Measurements from ENCODE around the gene MACF1. TPM values are rescaled to one million over a fixed set of nuclear protein-coding genes. Genes with fewer than 3 reads are reported as not detected.

MACF1 gene
- total and polyA plus RNA-seq, 2 of the 13 experiments (the other 11 are each of a cell fraction or from before 2014, with no cell fraction given), result 36.7 to 65.4 TPM

DNA sequence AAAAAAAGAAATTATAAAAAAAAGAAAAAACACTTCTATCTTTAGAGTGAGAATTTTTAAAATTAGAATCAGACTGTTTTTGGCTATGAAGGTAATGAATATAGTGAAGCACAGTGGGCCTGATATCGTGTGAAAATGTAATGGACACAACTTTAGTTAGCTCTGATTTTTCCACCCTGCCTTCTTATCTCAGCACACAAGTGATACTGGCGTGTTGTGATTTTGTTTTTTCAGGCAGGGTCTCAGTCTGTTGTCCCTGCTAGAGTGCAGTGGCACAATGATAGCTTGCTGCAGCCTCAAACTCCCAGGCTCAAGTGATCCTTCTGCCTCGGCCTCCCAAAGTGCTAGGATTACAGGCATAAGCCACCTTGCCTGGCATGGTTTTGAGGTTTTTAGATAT, 22.3 kb downstream of the MACF1 start (continued):
- TF ChIP-seq MIER3 (CRISPR knock-in tag; IDR thresholded peaks at IDR 0.05; ENCODE audit: borderline replicate concordance) (no peak), RFXANK (CRISPR knock-in tag; IDR thresholded peaks at IDR 0.05) (no peak), ARID2 (CRISPR knock-in tag; IDR thresholded peaks at IDR 0.05; ENCODE audit: borderline replicate concordance) (no peak), HINFP (CRISPR knock-in tag; IDR thresholded peaks at IDR 0.05; ENCODE audit: low read depth) (no peak), ZNF430 (CRISPR knock-in tag; IDR thresholded peaks at IDR 0.05) (no peak), POLR2AphosphoS2 (IDR thresholded peaks at IDR 0.05; ENCODE audit: low read depth, low read length) (no peak), KLF16 (CRISPR knock-in tag; IDR thresholded peaks at IDR 0.05) (no peak)

- peaks cover 2 to 12% of the 10 kb centered on the region in 2 experiments; a peak in 2 of 5 replicates for H3K36me3 ChIP-seq (replicated peaks in 1 of 2; ENCODE audit: control insufficient read depth in 1 of 2, insufficient read depth in 2 of 2, low read length in 2 of 2)
- H4K20me1 ChIP-seq (ENCODE audit: insufficient read depth, low read length), result no peaks in the 10 kb centered on the region
- H2AFZ ChIP-seq (ENCODE audit: low read length), result no peak overlapping the region
- H3K9me3 ChIP-seq (ENCODE audit: low read length), result no peaks in the 10 kb centered on the region
- POLR2A ChIA-PET, result no interaction called here
- no TSS peak for BruUV-seq (replicated peaks)
- peaks cover 14% of the 10 kb centered on the region for H3K79me2 ChIP-seq (ENCODE audit: insufficient read depth, low read length)
- ATAC-seq (no peak), DNase-seq (ENCODE audit: low spot score) (no peak), FAIRE-seq (no peak)
- TF ChIP-seq IKZF4 (CRISPR knock-in tag; IDR thresholded peaks at IDR 0.05; ENCODE audit: borderline replicate concordance, low read depth, not compliant biosample characterization), result no peak
- TF ChIP-seq, protein P1, sequence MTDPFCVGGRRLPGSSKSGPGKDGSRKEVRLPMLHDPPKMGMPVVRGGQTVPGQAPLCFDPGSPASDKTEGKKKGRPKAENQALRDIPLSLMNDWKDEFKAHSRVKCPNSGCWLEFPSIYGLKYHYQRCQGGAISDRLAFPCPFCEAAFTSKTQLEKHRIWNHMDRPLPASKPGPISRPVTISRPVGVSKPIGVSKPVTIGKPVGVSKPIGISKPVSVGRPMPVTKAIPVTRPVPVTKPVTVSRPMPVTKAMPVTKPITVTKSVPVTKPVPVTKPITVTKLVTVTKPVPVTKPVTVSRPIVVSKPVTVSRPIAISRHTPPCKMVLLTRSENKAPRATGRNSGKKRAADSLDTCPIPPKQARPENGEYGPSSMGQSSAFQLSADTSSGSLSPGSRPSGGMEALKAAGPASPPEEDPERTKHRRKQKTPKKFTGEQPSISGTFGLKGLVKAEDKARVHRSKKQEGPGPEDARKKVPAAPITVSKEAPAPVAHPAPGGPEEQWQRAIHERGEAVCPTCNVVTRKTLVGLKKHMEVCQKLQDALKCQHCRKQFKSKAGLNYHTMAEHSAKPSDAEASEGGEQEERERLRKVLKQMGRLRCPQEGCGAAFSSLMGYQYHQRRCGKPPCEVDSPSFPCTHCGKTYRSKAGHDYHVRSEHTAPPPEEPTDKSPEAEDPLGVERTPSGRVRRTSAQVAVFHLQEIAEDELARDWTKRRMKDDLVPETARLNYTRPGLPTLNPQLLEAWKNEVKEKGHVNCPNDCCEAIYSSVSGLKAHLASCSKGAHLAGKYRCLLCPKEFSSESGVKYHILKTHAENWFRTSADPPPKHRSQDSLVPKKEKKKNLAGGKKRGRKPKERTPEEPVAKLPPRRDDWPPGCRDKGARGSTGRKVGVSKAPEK (CRISPR knock-in tag; IDR thresholded peaks at IDR 0.05; ENCODE audit: borderline replicate concordance), result no peak
- no peak for TF ChIP-seq MATR3 (CRISPR knock-in tag; IDR thresholded peaks at IDR 0.05)
- TF ChIP-seq SP5 (CRISPR knock-in tag; IDR thresholded peaks at IDR 0.05; ENCODE audit: borderline replicate concordance, low read depth), result no peak
- no peak for TF ChIP-seq WIZ (CRISPR knock-in tag; IDR thresholded peaks at IDR 0.05)
- TF ChIP-seq MXD1 (CRISPR knock-in tag; IDR thresholded peaks at IDR 0.05), result no peak
- no peak for TF ChIP-seq DPF2 (CRISPR knock-in tag; IDR thresholded peaks at IDR 0.05; ENCODE audit: borderline replicate concordance, low read depth)
- no peak for TF ChIP-seq HHEX (CRISPR knock-in tag; IDR thresholded peaks at IDR 0.05)
- TF ChIP-seq RORA (CRISPR knock-in tag; IDR thresholded peaks at IDR 0.05), result no peak
- no peak for TF ChIP-seq NR3C1 (CRISPR knock-in tag; IDR thresholded peaks at IDR 0.05)
- TF ChIP-seq, protein P2, sequence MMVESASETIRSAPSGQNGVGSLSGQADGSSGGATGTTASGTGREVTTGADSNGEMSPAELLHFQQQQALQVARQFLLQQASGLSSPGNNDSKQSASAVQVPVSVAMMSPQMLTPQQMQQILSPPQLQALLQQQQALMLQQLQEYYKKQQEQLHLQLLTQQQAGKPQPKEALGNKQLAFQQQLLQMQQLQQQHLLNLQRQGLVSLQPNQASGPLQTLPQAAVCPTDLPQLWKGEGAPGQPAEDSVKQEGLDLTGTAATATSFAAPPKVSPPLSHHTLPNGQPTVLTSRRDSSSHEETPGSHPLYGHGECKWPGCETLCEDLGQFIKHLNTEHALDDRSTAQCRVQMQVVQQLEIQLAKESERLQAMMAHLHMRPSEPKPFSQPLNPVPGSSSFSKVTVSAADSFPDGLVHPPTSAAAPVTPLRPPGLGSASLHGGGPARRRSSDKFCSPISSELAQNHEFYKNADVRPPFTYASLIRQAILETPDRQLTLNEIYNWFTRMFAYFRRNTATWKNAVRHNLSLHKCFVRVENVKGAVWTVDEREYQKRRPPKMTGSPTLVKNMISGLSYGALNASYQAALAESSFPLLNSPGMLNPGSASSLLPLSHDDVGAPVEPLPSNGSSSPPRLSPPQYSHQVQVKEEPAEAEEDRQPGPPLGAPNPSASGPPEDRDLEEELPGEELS (CRISPR knock-in tag; IDR thresholded peaks at IDR 0.05), result no peak
- no peak overlapping the region for H3K4me3 ChIP-seq (replicated peaks in 1 of 3; ENCODE audit: insufficient read depth in 1 of 3, low read depth in 2 of 3, low read length in 3 of 3)
- H3K27ac ChIP-seq (ENCODE audit: extremely low read length, insufficient read depth, low read length), result no peak overlapping the region
- no peak overlapping the region for H3K4me2 ChIP-seq (ENCODE audit: low read depth, low read length)
- peaks cover 6% of the 10 kb centered on the region; the same call in 1 of the 2 replicates for H3K4me1 ChIP-seq (ENCODE audit: insufficient read depth, low read length)
- in situ Hi-C loops (cut with HindIII; ENCODE audit: extremely low pct_ligation_motif_present, low pct_unique_long_range_greater_than_20kb) (no loop called here), intact Hi-C loops (cut with micrococcal nuclease; ENCODE audit: unreplicated experiment) (no loop called here)
- 99% methylated on average over 6 of the region's 6 CpGs for WGBS (ENCODE audit: low lambda C conversion rate)
- H3K9ac ChIP-seq (ENCODE audit: insufficient read depth, low read depth, low read length), result no peak overlapping the region
- CTCF ChIA-PET (ENCODE audit: low intra/inter-chr PET ratio, low total read pairs), result no interaction called here
- H3K27me3 ChIP-seq (ENCODE audit: control insufficient read depth in 1 of 2, insufficient read depth in 2 of 2, low read length in 2 of 2), result no peaks in the 10 kb centered on the region
Observed at GRCh38 chr1:39228252-39228651, 23.8 kb downstream of the MACF1 start.

All from HepG2 (cell line).